ENCODE results near the gene NEK7. TPM values are rescaled to one million over a fixed set of nuclear protein-coding genes. Genes with fewer than 3 reads are reported as not detected.

The NEK7 gene
- total RNA-seq, 6 donors from 2014 or later: 55.3 to 137 (median 112) TPM

- 66 to 70% methylated on average over 5 of the region's 5 CpGs for WGBS, 2 donors
- Histone ChIP-seq H3K4me1 (peaks cover 13 to 15% (median 15%) of the 10 kb centered on the region in 4 donors), H3K27me3 (no peaks in the 10 kb centered on the region), H3K27ac (no peak overlapping the region), H3K9me3 (no peaks in the 10 kb centered on the region), H3K36me3 (no peaks in the 10 kb centered on the region), H3K4me3 (no peak overlapping the region)
- TF ChIP-seq POLR2A (IDR thresholded peaks at IDR 0.05) (no peak), POLR2AphosphoS5 (IDR thresholded peaks at IDR 0.05) (no peak), EP300 (IDR thresholded peaks at IDR 0.05) (no peak), CTCF (IDR thresholded peaks at IDR 0.05) (no peak)
- no peak for DNase-seq
- ATAC-seq (ENCODE audit: low FRiP score in 2 of 2): no peak
These were observed 48.4 kb downstream of the NEK7 start for GRCh38 chr1:198205016-198205684.

GRCh38 chr1:198206292-198206691 lies 49.5 kb downstream of the NEK7 start:
- Histone ChIP-seq H3K36me3 (no peaks in the 10 kb centered on the region), H3K27me3 (no peaks in the 10 kb centered on the region), H3K9me3 (no peaks in the 10 kb centered on the region), H3K27ac (no peak overlapping the region), H3K4me1 (peaks cover 13 to 15% (median 15%) of the 10 kb centered on the region in 4 donors), H3K4me3 (no peak overlapping the region)
- WGBS, 2 donors: 72 to 76% methylated on average over 3 of the region's 3 CpGs
- ATAC-seq (ENCODE audit: low FRiP score in 2 of 2) (no peak), DNase-seq (no peak)
- TF ChIP-seq EP300 (IDR thresholded peaks at IDR 0.05): no peak
- no peak for TF ChIP-seq POLR2A (IDR thresholded peaks at IDR 0.05)
- no peak for TF ChIP-seq CTCF (IDR thresholded peaks at IDR 0.05)
- TF ChIP-seq POLR2AphosphoS5 (IDR thresholded peaks at IDR 0.05): no peak

GRCh38 chr1:198211696-198212095 lies 54.9 kb downstream of the NEK7 start:
- DNase-seq (no peak), ATAC-seq (ENCODE audit: low FRiP score in 2 of 2) (no peak)
- H3K4me1 ChIP-seq: no peaks in the 10 kb centered on the region
- no peak overlapping the region for H3K27ac ChIP-seq
- TF ChIP-seq POLR2AphosphoS5 (IDR thresholded peaks at IDR 0.05) (no peak), EP300 (IDR thresholded peaks at IDR 0.05) (no peak), CTCF (IDR thresholded peaks at IDR 0.05) (no peak), POLR2A (IDR thresholded peaks at IDR 0.05) (no peak)
- peaks cover 0 to 3% (median 0%) of the 10 kb centered on the region in 4 donors for H3K9me3 ChIP-seq
- no peak overlapping the region for H3K4me3 ChIP-seq
- peaks cover 0 to 10% (median 9%) of the 10 kb centered on the region in 4 donors for H3K36me3 ChIP-seq
- WGBS, 2 donors: 88 to 96% methylated on average over 11 of the region's 11 CpGs
- no peaks in the 10 kb centered on the region for H3K27me3 ChIP-seq

- peaks cover 0 to 10% (median 9%) of the 10 kb centered on the region in 4 donors for H3K36me3 ChIP-seq
- H3K9me3 ChIP-seq: peaks cover 0 to 3% (median 0%) of the 10 kb centered on the region in 4 donors
- DNase-seq (no peak), ATAC-seq (ENCODE audit: low FRiP score in 2 of 2) (no peak)
- no peak overlapping the region for H3K4me3 ChIP-seq
- H3K27ac ChIP-seq: no peak overlapping the region
- H3K4me1 ChIP-seq: no peaks in the 10 kb centered on the region
- H3K27me3 ChIP-seq: no peaks in the 10 kb centered on the region
- WGBS, 2 donors: 93 to 98% methylated on average over 7 to 8 of the region's 8 CpGs
- TF ChIP-seq POLR2AphosphoS5 (IDR thresholded peaks at IDR 0.05) (no peak), CTCF (IDR thresholded peaks at IDR 0.05) (no peak), EP300 (IDR thresholded peaks at IDR 0.05) (no peak), POLR2A (IDR thresholded peaks at IDR 0.05) (no peak)
These were observed 55.3 kb downstream of the NEK7 start for GRCh38 chr1:198212126-198212525.

GRCh38 chr1:198212675-198213074 lies 55.9 kb downstream of the NEK7 start:
- no peaks in the 10 kb centered on the region for H3K4me1 ChIP-seq
- ATAC-seq (ENCODE audit: low FRiP score in 2 of 2) (peak in 1 of 2 donors; percentile 53), DNase-seq (no peak)
- WGBS, 2 donors: 90% methylated on average over 3 of the region's 3 CpGs
- H3K36me3 ChIP-seq: peaks cover 0 to 10% (median 9%) of the 10 kb centered on the region in 4 donors
- H3K27me3 ChIP-seq: no peaks in the 10 kb centered on the region
- H3K4me3 ChIP-seq: no peak overlapping the region
- peak overlapping the region in 1 of 4 donors; percentile 11 for H3K27ac ChIP-seq
- peaks cover 0 to 3% (median 0%) of the 10 kb centered on the region in 4 donors for H3K9me3 ChIP-seq
- TF ChIP-seq CTCF (IDR thresholded peaks at IDR 0.05) (no peak), POLR2AphosphoS5 (IDR thresholded peaks at IDR 0.05) (no peak), EP300 (IDR thresholded peaks at IDR 0.05) (no peak), POLR2A (IDR thresholded peaks at IDR 0.05) (no peak)

All from upper lobe of left lung (tissue), 6 donors.